OCI-LY7 (cell line): ENCODE results near the gene VIL1. TPM values are rescaled to one million over a fixed set of nuclear protein-coding genes. Genes with fewer than 3 reads are reported as not detected.
A peak's percentile ranks its signal among the peaks of the same experiment; 100 is the strongest.

Experiments
- BruUV-seq: library from RNA; stranded (reverse); fragments of 400-500 nt; replicated peaks from 2 replicates; lab custom pipeline; 2021; lab: Mats Ljungman, UMichigan
- CTCF ChIA-PET: fragments of 300-600 bp; sonication (Branson Sonifier 250); formaldehyde crosslinking; loops from one replicate; lab custom pipeline; 2022; ENCODE audit warnings: antibody characterized with exemption; ENCODE audit not compliant: unreplicated experiment; lab: Charles Lee
- POLR2A ChIA-PET: fragments of 300-600 bp; sonication (Branson Sonifier 250); formaldehyde crosslinking; loops from one replicate; lab custom pipeline; 2022; ENCODE audit warnings: antibody characterized with exemption; lab: Charles Lee
- DNase-seq: peaks from one replicate; pipeline ENCODE4 v3.0.0-alpha.2; 2015; ENCODE audit warnings: low spot score
- H2AFZ ChIP-seq: fragments of 200-600 bp; sonication (generic), shearing (Covaris generic); 2 replicates; pipeline ENCODE4 v1.6.1; 2014; ENCODE audit warnings: mild to moderate bottlenecking, antibody characterized with exemption, low read length, moderate library complexity
- H3K27ac ChIP-seq: fragments of 200-600 bp; sonication (generic); 2 replicates; pipeline ENCODE4 v1.5.1; 2014; ENCODE audit warnings: mixed run types, low read depth, mild to moderate bottlenecking, moderate library complexity, low read length, inconsistent platforms; ENCODE audit not compliant: poor library complexity, severe bottlenecking
- H3K36me3 ChIP-seq: fragments of 200-600 bp; sonication (generic); 2 replicates; pipeline ENCODE4 v1.6.1; 2014; ENCODE audit warnings: mild to moderate bottlenecking, antibody characterized with exemption, low read length, moderate library complexity, mixed read lengths; ENCODE audit not compliant: insufficient read depth
- H3K4me1 ChIP-seq: fragments of 200-600 bp; sonication (generic); 2 replicates; pipeline ENCODE4 v1.5.1; 2014; ENCODE audit warnings: mild to moderate bottlenecking, low read length; ENCODE audit not compliant: insufficient read depth, poor library complexity, severe bottlenecking
- H3K4me2 ChIP-seq: fragments of 200-600 bp; sonication (generic); 2 replicates; pipeline ENCODE4 v1.6.1; 2014; ENCODE audit warnings: mild to moderate bottlenecking, low read length
- H3K4me3 ChIP-seq: fragments of 200-600 bp; sonication (generic); 2 replicates; pipeline ENCODE4 v1.5.1; 2014; ENCODE audit warnings: mild to moderate bottlenecking, low read depth, low read length; ENCODE audit not compliant: poor library complexity, severe bottlenecking
- H3K79me2 ChIP-seq: fragments of 200-600 bp; sonication (generic); 2 replicates; pipeline ENCODE4 v1.6.1; 2016; ENCODE audit warnings: low read depth, mild to moderate bottlenecking, low read length, moderate library complexity, mixed read lengths; ENCODE audit not compliant: insufficient read depth
- H3K9me2 ChIP-seq: fragments of 200-600 bp; sonication (generic); 2 replicates; pipeline ENCODE4 v1.6.1; 2016; ENCODE audit warnings: mild to moderate bottlenecking, low read length, mixed read lengths; ENCODE audit not compliant: insufficient read depth
- H3K9me3 ChIP-seq: fragments of 200-600 bp; sonication (generic); 2 replicates; pipeline ENCODE4 v1.6.1; 2014; ENCODE audit warnings: mild to moderate bottlenecking, mixed run types, low read length, mixed read lengths
- H4K20me1 ChIP-seq: fragments of 200-600 bp; sonication (generic); 2 replicates; pipeline ENCODE4 v1.6.1; 2014; ENCODE audit warnings: mild to moderate bottlenecking, antibody characterized with exemption, low read length, moderate library complexity, mixed read lengths; ENCODE audit not compliant: insufficient read depth
- CTCF ChIP-seq: fragments of 200-600 bp; sonication (generic); conservative IDR thresholded peaks from 2 replicates; pipeline ENCODE4 v1.5.1; 2014; ENCODE audit warnings: mild to moderate bottlenecking, antibody characterized with exemption, low read length, moderate library complexity, mixed read lengths
- EZH2phosphoT487 ChIP-seq: fragments of 200-600 bp; sonication (generic); IDR thresholded peaks from 2 replicates; pipeline ENCODE4 v1.6.1; 2018; ENCODE audit warnings: low read depth, borderline replicate concordance, mild to moderate bottlenecking, mixed run types, antibody characterized with exemption, low read length, moderate library complexity, mixed read lengths
- intact Hi-C: fragments of 100-400 bp; cut with micrococcal nuclease; formaldehyde crosslinking; loops from one replicate; pipeline ENCODE4 v1.10.0; 2022; ENCODE audit not compliant: unreplicated experiment
- total RNA-seq, 2 experiments: library from RNA; depleted of rRNA in 1 of 2; stranded (reverse); fragments of >200 nt in 1 of 2; shearing (Covaris generic) in 1 of 2; gene quantifications; 2 replicates each; pipeline ENCODE4 v1.2.3, GENCODE V29; 2014 to 2022

VIL1 gene
- total RNA-seq, 2 experiments from 2014 or later = 0.47 TPM; not detected in 1

DNA sequence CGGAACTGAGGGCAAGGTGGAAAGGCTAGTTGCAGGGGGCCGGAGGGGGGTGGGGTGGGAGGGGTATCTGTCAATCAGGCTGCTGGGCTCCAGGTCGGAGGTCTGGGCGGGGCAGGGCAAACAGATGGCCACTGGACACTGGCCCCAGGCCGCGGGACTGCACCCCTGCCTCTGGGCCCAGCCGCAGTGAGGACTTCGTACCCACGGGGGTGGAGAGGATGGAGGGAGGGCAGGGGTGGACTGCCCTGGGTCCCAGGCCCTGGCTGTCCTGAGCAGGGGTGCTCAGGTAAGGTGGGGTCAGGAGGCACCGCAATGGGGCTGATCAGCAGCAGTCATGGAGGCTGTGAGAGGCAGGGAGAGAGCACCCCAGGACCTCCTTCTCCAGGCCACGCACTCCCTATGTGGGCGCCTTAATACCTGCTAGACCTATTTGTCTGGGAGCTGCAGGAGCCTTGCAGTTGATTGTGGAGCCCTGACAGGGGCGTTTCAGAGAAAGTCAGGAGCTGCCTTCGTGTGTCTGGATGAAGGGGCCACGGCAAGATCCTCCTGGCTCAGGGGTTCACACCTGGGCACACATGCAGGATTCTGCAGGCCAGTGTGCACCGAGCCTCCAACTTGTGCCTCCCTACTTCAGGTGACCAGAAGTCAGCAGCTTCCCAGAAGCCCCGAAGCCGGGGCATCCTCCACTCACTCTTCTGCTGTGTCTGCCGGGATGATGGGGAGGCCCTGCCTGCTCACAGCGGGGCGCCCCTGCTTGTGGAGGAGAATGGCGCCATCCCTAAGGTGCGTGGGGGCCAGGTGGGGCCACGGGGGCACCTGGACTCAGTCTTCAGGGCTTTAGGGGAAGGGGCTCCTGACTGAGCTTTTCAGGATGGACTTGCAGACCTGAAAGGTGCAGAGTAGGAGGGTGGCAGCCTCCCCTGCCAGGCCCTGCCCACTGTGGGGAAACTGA is 17.7 kb upstream of the VIL1 start:
- BruUV-seq = no TSS peak
- POLR2A ChIA-PET = interaction anchor here (1.1 to 1.8 kb wide), 4 partner anchors 107 to 129 kb away, joined by 3 to 8 read pairs (median 4); no protein-coding TSS in a partner anchor

DNA sequence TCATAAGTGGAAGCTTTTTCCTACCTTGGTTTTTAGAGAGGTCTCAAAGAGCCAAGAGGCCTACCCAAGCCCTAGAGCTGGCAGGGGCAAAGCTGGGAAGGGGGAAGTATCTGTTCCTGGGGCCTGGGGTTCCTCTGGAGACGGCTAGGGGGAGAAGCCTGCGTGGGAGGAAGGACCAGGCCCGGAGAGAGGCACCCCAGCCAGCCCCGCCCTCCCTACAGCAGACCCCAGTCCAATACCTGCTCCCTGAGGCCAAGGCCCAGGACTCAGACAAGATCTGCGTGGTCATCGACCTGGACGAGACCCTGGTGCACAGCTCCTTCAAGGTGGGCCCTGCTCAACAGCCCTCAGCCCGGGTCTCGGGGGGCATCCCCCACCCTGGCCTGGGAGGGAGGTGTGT is 17.0 kb upstream of the VIL1 start:
- Histone ChIP-seq H3K79me2 (peaks cover 19% of the 10 kb centered on the region), H3K4me3 (peak overlapping the region; percentile 88), H3K9me3 (no peaks in the 10 kb centered on the region), H3K27ac (no peak overlapping the region), H3K9me2 (no peaks in the 10 kb centered on the region), H3K4me2 (peak overlapping the region; percentile 73), H3K4me1 (peaks cover 66% of the 10 kb centered on the region), H4K20me1 (no peaks in the 10 kb centered on the region), H2AFZ (no peak overlapping the region), H3K36me3 (peaks cover 42% of the 10 kb centered on the region)
- CTCF ChIA-PET = interaction anchor here (1.0 kb wide), 1 partner anchor 115 kb away, joined by 3 read pairs; no protein-coding TSS in a partner anchor
- TF ChIP-seq CTCF (no peak), EZH2phosphoT487 (no peak)
- intact Hi-C loops = no loop called here
- DNase-seq = no peak
- BruUV-seq = no TSS peak
- POLR2A ChIA-PET = interaction anchor here (1.1 kb wide), 1 partner anchor 129 kb away, joined by 3 read pairs; no protein-coding TSS in a partner anchor

More for the DNA sequence above, 17.7 kb upstream of the VIL1 start:
- Histone ChIP-seq H3K79me2 (peaks cover 19% of the 10 kb centered on the region), H3K9me2 (no peaks in the 10 kb centered on the region), H3K4me1 (peaks cover 66% of the 10 kb centered on the region), H3K9me3 (no peaks in the 10 kb centered on the region), H3K4me2 (peak overlapping the region; percentile 73), H3K27ac (peak overlapping the region; percentile 78), H3K36me3 (peaks cover 42% of the 10 kb centered on the region), H4K20me1 (no peaks in the 10 kb centered on the region), H3K4me3 (peak overlapping the region; percentile 88), H2AFZ (no peak overlapping the region)
- TF ChIP-seq CTCF (no peak), EZH2phosphoT487 (no peak)
- intact Hi-C loops = no loop called here
- DNase-seq = no peak
- CTCF ChIA-PET = interaction anchor here (0.9 to 1.1 kb wide), 3 partner anchors 45 to 114 kb away, joined by 3 to 4 read pairs (median 3); no protein-coding TSS in a partner anchor
